Frontal cortex (tissue), 4 donors: Measurements from ENCODE around the gene H6PD. TPM values are rescaled to one million over a fixed set of nuclear protein-coding genes. Genes with fewer than 3 reads are reported as not detected.

Experiments
- DNase-seq, 2 donors: peaks; one replicate each; pipeline ENCODE4 v3.0.0; 2012; ENCODE audit warnings: low spot score in 2 of 2
- FAIRE-seq: peaks from 2 replicates; lab custom pipeline; 2012; peaks lifted over from hg19 to GRCh38; lab: Jason Lieb, UNC
- total RNA-seq: library from RNA; depleted of rRNA; stranded (reverse); fragments of >200 nt; gene quantifications from one replicate; pipeline ENCODE4 v1.2.3, GENCODE V29; 2014
- donor health status: control.
- donor health status: control.
- donor health status: control.

H6PD gene
- total RNA-seq, 1 donor from 2014 or later, result 5.3 TPM

- DNase-seq (no peak), FAIRE-seq (no peak)
Observed at GRCh38 chr1:9239622-9240401, 5.2 kb downstream of the H6PD start.

GRCh38 chr1:9240914-9241820, 6.6 kb downstream of the H6PD start:
- FAIRE-seq, result no peak

GRCh38 chr1:9241891-9242290, 7.3 kb downstream of the H6PD start:
- DNase-seq (no peak), FAIRE-seq (no peak)

More at GRCh38 chr1:9240914-9241820, 6.6 kb downstream of the H6PD start:
- DNase-seq, result no peak

- DNase-seq (peak; percentile 58 to 64), FAIRE-seq (no peak)
Observed at GRCh38 chr1:9242338-9242969, 7.9 kb downstream of the H6PD start.

- DNase-seq (no peak), FAIRE-seq (no peak)
Observed at GRCh38 chr1:9243066-9243739, 8.6 kb downstream of the H6PD start.

- DNase-seq (no peak), FAIRE-seq (no peak)
Observed at GRCh38 chr1:9244501-9245229, 10.1 kb downstream of the H6PD start.

GRCh38 chr1:9245230-9245619, 10.7 kb downstream of the H6PD start:
- FAIRE-seq, result no peak
- no peak for DNase-seq

GRCh38 chr1:9245661-9246060, 11.1 kb downstream of the H6PD start:
- DNase-seq (no peak), FAIRE-seq (no peak)

- no peak for DNase-seq
- no peak for FAIRE-seq
Observed at GRCh38 chr1:9246215-9246614, 11.6 kb downstream of the H6PD start.

GRCh38 chr1:9246841-9247785, 12.5 kb downstream of the H6PD start:
- FAIRE-seq (no peak), DNase-seq (no peak)

- no peak for FAIRE-seq
- no peak for DNase-seq
Observed at GRCh38 chr1:9247894-9248293, 13.3 kb downstream of the H6PD start.

GRCh38 chr1:9248341-9249262, 14.0 kb downstream of the H6PD start:
- no peak for FAIRE-seq
- no peak for DNase-seq

- FAIRE-seq (no peak), DNase-seq (no peak)
Observed at GRCh38 chr1:9249263-9249533, 14.6 kb downstream of the H6PD start.

- peak in 1 of 2 donors; percentile 44 for DNase-seq
Observed at GRCh38 chr1:9249534-9250410, 15.2 kb downstream of the H6PD start.

GRCh38 chr1:9250411-9251381, 16.1 kb downstream of the H6PD start:
- DNase-seq (no peak), FAIRE-seq (no peak)

More at GRCh38 chr1:9249534-9250410, 15.2 kb downstream of the H6PD start:
- FAIRE-seq, result no peak
